Activated T-helper 1 cell treated with Interleukin-2 at 50 U/mL for 16 hours (primary cell): ENCODE measurements around the gene CCSER1.
"Not testable (repeated sequence)": the region's sequence is repeated elsewhere in the genome, so short reads cannot be mapped to it uniquely, and the experiment has no call there.

Experiments
- DNase-seq: peaks from one replicate; pipeline ENCODE4 v3.0.0-alpha.2; 2020; ENCODE audit warnings: low read depth

CCSER1 gene

GRCh38 chr4:91064157-91064853 lies 937.1 kb downstream of the CCSER1 start:
- no peak for DNase-seq

DNA sequence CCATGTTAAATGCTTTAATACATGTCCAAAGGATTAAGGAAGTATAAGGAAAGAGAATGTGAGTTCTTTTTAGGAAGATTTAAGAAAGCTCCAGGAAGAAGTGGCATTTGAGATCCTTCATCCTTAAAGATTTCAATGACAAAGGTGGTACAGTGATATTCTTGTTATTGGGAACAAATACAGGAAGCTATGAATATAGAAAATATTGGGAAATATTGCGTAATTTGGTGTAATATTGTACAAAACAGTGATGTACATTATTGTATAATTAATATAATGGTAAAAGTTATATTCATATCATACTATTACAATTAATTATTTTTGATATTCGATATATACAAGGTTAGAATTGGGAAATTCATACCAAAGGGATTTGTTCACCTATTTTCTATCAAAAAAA lies 937.9 kb downstream of the CCSER1 start:
- no peak for DNase-seq

GRCh38 chr4:91070736-91071135 lies 943.5 kb downstream of the CCSER1 start:
- DNase-seq = no peak

DNA sequence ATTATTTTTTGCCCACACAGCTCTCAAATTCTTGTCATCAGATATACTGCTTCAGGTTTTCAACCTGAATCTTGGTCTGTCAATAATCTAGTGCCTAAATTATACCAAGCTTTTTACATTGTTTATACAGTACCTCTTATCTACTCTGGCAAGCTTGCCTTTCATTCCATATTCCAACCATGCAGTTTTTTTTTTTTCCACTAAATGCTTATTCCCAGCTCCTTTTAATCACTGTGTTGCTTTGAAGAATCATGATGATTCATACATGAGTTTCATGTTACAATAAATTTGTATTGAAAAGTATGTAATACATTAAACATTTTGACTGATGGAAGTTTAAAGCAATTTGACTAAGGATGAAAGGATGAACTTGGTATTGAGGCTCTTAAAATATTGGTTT lies 949.0 kb downstream of the CCSER1 start:
- no peak for DNase-seq

GRCh38 chr4:91085961-91086360 lies 958.8 kb downstream of the CCSER1 start:
- DNase-seq = no peak

DNA sequence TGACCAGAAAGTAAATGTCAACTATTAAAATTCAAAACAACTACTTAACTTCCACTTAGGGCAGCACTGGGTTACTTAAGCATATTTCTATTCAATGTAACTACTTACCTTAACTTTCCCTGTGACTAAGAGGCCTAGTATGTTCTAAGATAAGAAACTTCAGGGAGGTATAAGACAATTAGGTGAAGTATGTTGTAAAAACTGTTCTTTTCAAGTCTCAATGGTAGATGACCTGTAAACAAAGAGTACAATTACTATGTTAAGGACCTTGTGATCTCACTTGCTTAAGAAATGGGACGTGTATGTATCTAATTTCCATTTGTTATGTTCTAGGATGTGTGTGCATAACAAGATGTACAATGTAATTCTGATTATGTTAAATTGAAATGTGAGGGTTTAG lies 960.5 kb downstream of the CCSER1 start:
- DNase-seq = no peak

DNA sequence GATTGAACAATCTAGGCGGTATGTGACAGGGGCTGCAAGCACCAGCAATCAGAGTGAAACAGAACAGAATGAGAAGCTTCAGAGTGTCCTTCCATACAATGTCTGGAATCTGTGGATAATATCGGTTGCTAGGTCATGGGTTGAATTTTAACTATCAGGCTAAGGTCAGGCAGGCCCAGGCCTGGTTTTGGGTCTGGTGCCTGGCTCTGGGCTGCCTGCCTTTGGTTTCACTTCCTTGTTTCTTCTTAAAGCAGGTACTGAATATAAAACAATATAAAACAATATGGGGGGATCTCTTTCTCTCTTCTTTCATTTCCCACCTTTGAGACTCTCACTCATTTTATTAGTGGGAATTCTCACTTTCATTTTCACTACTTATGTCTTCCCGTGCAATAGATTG lies 962.0 kb downstream of the CCSER1 start:
- DNase-seq = no peak

DNA sequence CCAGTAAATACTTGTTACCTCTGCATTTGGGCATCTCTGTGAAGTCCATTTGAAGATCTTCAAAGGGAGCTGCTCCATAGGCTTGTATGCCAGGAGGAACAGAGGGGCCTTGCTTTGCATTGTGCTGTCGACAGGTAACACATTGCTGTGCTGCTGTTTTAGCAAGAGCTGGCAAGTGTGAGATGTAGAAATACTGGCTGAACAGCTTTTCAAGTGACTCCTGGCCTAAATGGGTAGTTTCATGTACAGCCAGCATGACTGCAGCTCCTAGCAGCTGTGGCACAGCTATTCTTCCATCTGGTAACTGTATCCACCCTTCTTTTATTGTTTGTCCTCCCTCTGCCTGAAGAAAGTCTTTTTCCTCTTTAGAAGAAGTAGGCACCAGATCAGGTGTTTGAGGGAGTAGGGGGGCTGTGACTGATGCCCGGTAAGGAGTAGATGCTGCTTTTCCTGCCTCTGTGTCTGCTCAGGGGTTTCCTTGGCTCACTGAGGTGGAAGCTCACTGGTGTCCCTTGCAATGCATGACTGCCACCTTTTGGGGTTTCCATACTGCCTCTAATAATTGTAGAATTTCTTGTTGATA lies 965.3 kb downstream of the CCSER1 start:
- DNase-seq = no peak

DNA sequence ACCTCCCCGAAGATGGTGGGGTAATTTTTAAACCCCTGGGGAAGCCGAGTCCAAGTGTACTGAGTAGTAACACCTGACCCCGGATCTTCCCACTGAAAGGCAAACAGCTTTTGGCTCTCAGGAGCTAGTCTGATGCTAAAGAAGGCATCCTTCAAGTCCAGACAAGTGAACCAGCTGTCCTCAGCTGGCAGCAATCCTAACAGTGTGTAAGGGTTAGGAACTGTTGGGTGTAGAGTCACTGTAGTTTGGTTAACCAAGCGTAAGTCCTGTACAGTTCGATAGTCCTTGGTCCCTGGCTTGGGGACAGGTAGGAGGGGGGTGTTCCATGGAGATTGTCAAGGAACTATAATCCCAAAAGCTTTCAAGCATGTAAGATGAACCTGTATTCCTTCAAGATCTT lies 967.0 kb downstream of the CCSER1 start:
- not testable (repeated sequence) for DNase-seq

DNA sequence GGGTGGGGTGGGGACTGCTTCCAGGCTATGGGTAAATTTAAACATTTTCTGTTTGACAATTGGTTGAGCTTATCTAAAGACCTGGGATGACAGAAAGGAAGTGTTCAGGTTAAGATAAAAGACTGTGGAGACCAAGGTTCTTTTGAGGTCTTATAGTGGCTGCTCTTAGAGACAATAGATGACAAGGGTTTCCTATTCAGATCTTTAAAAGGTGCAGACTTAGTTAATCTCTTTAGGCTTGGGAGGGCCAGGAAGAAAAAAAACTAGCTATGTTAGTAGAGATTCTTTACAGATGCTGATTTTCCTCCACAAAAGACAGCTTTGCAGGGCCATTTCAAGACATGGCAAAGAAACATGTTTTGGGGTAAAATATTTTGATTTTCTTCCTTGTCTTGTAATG lies 972.5 kb downstream of the CCSER1 start:
- DNase-seq = no peak

DNA sequence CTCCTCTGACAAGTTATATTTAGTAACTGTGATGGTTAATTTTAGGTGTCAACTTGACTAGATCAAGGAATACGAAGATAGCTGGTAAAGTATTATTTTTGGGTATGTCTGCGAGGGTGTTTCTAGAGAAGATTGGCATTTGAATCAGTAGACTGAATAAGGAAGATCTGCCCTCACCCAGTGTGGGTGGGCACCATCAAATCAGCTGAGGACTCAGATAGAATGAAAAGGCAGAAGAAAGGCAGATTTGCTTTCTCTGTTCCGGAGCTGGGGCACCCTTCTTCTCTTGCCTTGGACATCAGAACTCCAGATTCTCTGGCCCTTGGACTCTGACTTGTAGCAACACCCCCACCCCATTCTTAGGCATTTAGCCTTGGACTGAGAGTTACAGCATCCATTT lies 981.6 kb downstream of the CCSER1 start:
- DNase-seq = no peak

GRCh38 chr4:91111556-91111955 lies 984.4 kb downstream of the CCSER1 start:
- no peak for DNase-seq

- no peak for DNase-seq
These were observed 986.0 kb downstream of the CCSER1 start for GRCh38 chr4:91113130-91113706.

- DNase-seq = no peak
These were observed 987.2 kb downstream of the CCSER1 start for GRCh38 chr4:91114386-91114785.

- no peak for DNase-seq
These were observed 989.7 kb downstream of the CCSER1 start for GRCh38 chr4:91116861-91117260.

DNA sequence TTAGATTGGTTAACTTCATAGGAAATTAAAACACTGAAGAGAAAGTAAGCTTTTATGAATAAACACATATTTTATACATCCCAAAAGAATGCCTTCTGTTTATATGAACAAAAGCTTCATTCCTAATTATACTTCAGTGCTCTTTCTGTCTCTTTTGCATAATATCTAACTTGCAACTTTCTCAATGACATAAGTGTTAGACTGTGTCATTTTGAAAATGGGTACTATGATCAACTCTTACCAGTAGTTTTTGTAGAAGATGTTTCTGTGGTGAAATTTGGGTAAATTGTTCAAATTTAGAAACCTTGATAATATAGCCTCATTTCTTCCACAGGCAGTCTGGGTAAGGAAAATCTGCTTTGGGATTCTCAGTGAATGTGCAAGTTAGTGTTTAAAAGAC lies 991.4 kb downstream of the CCSER1 start:
- DNase-seq = no peak

GRCh38 chr4:91123742-91124141 lies 996.5 kb downstream of the CCSER1 start:
- no peak for DNase-seq

- no peak for DNase-seq
These were observed 1000.0 kb downstream of the CCSER1 start for GRCh38 chr4:91127192-91127591.

GRCh38 chr4:91127831-91128230 lies 1000.6 kb downstream of the CCSER1 start:
- no peak for DNase-seq

DNA sequence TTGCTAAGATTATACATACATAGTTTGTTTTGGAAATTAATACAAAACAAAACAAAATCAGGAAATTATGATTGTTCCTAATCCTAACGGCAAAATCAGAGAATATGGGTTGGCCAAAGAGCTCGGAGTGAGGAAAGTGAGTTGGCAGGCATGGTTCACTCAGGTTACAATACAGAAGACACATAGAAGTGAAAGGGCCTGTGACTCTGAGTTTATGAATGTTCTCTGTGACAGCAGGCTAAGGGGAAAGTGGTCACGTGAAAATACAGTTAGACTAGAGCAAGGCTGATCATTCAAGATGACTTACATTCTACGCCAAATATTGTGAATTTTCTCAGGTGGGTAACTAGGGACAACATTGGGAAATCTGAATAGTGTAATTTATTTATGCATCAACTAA lies 1001.3 kb downstream of the CCSER1 start:
- DNase-seq = no peak

GRCh38 chr4:91147067-91147466 lies 1019.9 kb downstream of the CCSER1 start:
- DNase-seq = no peak

- DNase-seq = not testable (repeated sequence)
These were observed 1026.8 kb downstream of the CCSER1 start for GRCh38 chr4:91154041-91154440.

GRCh38 chr4:91167864-91168653 lies 1040.9 kb downstream of the CCSER1 start:
- not testable (repeated sequence) for DNase-seq
